Suppressor macrophage treated with lipopolysaccharide for 4 hours (primary cell): Measurements from ENCODE around the gene ATP1A2.

Experiments
- DNase-seq: peaks from one replicate; pipeline ENCODE4 v3.0.0-alpha.2; 2020

ATP1A2 gene

DNA sequence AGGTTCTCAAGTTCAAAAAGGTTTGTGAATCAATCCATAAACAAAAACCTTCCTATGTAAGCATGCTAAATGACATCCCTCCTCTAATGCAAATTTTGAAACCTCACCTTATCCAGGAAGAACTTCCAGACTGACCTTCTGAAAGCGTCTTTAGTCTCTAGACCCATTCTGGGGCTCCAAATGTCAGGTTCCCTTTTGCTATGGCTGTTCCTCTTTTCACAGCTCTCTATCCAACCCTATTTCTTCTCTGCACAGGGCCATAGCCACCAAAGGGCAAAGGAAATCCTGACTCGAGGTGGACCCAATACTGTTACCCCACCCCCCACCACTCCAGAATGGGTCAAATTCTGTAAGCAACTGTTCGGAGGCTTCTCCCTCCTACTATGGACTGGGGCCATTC, 39.2 kb downstream of the ATP1A2 start:
- DNase-seq: peak; percentile 71

DNA sequence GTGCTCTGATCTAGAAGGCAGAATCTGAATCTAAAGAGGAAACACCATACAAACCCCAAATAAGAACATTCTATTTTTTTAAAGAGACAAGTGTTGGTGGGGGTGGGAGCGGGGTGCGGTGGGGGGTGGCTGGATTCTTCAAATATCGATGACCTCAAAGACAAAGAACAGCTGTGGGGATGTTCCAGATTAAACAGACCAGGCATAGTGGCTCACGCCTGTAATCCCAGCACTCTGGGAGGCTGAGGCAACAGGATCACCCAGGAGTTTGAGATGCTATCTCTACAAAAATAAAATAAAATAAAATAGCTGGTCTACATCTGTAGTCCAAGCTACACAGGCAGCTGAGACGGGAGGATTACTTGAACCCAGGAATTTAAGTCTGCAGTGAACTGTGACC, 40.8 kb downstream of the ATP1A2 start:
- DNase-seq: no peak

DNA sequence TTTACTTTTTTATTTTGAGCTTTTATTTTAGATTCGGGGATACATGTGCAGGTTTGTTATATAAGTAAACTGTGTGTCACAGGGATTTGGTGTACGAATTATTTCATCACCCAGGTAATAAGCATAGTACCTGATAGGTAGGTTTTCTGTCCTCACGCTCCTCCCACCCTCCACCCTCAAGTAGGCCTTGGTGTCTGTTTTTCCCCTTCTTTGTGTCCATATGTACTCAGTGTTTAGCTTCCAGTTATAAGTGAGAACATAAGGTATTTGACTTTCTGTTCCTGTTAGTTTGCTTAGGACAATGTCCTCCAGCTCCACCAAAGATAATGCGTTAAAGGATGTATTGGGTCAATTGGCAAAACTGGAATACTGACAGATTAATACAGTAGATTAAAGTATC, 41.6 kb downstream of the ATP1A2 start:
- DNase-seq: no peak

DNA sequence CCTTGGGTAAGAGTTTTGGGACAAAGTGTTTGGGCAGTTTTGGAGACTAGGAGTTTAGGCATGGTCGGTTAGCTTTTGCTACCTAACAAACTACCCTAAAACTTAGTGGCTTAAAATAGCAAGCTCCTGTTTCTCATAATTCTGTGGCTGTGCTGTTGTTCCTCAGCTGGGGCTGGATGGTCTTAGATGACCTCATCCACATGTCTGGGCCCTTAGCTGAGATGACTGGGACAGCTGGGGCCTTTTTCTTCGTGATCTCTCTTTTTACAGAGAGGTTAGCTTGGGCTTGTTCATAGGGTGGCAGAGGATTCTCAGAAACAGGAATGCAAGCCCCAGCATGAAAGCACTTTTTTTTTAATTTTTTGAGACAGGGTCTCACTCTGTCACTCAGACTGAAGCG, 42.5 kb downstream of the ATP1A2 start:
- DNase-seq: no peak

DNA sequence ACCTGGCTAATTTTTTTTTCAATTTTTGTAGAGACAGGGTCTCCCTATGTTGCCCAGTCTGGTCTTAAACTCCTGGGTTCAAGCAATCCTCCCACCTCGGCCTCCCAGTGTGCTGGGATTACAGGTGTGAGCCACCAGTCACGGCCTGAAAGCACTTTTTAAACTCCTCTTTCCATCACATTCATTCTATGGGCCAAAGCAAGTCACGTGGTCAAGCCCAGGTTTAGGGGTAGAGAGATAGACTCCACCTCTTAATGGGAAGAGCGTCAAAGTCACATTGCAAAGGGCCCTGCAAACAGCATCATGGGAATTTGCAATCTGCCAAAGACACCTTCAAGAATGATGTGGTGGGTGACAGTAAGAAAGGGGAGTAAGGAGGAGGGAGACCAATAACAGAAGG, 43.0 kb downstream of the ATP1A2 start:
- DNase-seq: no peak

DNA sequence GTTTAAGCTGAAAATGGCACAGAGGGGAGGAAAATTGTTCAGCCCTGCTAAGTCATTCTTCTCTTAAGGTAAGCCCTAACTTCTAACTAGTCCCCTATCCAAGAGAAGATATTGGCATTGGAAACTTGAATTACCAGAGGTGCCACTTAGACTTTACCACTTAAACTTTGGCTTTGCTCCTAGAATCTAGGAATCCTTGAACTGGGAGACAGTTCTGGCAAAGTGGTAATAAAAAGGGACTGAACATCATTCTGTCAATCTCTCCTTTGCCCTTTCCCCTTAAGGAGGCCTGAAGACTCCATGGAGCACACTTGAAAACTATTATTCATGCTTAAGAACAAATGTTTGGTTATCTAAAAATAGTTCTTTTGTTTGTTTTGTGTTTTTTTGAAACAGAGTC, 44.3 kb downstream of the ATP1A2 start:
- DNase-seq: no peak

DNA sequence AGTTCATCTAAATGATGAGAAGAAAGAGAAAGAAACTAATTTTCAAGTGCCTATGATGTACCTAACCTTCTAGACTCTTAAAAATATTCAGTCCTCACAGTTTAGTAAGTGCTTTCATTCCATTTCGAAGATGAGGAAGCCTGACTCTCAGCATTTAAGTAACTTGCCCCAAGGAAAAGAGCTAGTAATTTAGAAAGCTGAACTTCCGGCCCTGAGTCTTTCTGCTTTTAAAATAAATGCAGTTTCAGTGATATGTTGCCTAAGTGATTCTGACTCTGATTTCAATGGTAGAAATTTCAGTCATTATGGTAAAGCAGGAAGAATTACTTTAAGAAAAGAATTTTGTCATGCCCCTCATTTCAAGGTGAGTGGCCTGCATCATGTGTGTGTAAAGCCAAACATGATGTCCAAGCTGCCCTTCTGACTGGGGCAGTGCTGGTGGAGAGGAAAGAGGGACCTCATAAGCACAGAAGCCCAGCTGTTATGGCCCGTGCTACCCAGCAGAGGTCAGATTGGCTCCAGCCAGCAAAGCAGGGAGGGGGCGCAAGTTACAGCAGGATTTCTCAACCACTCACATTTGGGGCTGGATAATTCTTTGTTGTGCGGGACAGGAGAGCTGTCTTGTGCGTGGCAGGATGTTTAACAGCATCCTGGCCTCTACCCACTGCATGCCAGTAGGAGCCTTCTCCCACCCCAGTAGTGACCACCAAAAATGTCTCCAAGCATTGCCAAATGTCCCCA, 46.6 kb downstream of the ATP1A2 start:
- peak; percentile 54 for DNase-seq

DNA sequence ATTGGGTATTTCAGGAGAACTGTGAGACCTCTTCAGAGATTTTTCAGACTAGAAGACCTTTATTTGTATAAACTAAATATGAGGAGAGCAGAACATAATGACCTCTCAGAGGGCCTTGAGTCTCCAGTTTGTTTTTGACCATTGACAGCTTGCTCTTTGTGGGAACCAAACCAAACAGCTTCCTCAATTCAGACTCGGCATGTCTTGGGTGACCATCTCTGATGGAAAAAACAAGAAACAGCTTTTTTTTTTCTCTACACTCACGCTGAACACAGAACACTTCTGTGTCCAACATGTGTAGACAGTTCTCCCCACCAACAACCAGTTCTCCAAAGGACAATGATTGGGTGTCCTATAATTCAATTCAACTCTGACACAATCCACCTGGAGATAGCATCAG, 47.4 kb downstream of the ATP1A2 start:
- peak; percentile 43 for DNase-seq

DNA sequence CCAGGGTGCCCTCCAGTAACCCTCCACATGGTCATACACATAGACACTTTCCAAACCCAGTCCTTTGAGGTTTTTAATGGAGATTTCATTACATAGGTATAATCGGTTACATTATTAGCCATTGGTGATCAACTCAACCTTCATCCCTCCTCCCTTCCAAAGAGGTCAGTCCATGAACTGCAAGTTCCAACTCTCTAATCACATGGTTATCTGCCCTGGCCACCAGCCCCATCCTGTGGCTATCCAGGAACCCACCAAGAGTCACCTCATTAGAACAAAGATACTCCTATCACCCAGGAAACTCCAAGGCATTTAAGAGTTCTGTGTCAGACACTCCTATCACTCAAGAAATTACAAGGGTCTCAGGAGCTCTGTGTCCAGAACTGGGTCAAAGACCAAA, 48.1 kb downstream of the ATP1A2 start:
- DNase-seq: peak; percentile 42

DNA sequence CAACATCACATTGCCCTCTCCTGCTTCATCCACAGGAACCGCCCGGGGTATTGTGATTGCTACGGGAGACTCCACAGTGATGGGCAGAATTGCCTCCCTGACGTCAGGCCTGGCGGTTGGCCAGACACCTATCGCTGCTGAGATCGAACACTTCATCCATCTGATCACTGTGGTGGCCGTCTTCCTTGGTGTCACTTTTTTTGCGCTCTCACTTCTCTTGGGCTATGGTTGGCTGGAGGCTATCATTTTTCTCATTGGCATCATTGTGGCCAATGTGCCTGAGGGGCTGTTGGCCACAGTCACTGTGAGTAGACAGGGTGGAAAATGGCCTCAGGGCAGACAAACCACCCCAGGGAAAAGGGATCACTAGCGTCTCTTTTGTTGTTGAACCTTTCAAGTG, 48.6 kb downstream of the ATP1A2 start:
- no peak for DNase-seq

DNA sequence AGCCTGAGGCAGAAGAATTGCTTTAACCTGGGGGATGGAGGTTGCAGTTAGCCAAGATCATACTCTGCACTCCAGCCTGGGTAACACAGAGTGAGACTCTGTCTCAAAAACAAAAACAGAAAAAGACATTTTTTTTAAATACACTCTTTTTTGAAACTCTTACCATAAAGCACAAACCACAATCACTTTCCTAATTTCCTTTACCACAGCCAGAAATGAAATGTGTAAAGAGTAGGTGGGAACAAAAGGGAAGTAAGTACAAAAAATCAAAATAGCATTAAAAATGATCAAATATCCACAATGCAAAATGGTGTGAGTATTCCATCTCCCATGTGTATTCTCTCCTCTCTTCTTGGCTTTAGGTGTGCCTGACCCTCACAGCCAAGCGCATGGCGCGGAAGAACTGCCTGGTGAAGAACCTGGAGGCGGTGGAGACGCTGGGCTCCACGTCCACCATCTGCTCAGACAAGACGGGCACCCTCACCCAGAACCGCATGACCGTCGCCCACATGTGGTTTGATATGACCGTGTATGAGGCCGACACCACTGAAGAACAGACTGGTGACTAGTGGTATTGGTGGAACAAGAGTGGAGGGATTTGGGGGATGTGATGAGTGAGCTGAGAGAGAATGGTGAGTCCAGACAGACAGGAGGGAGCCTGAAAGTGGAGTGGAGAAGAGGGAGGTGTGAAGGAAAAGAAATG, 50.8 kb downstream of the ATP1A2 start:
- DNase-seq: peak; percentile 74

DNA sequence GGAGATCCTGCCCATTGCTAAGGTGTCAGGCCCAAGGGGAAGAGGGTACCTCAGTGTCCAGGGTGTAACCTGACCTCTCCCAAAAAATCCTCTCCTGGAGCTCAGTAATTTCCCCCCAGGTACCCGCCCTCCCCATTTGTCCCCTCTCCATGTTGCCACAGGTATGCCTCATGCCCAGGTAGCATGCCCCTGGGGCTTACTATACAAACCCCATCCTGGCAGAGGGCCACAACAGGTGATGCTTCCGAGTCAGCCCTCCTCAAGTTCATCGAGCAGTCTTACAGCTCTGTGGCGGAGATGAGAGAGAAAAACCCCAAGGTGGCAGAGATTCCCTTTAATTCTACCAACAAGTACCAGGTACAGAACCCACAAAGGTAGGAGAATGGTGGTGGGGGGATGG, 51.5 kb downstream of the ATP1A2 start:
- DNase-seq: no peak

DNA sequence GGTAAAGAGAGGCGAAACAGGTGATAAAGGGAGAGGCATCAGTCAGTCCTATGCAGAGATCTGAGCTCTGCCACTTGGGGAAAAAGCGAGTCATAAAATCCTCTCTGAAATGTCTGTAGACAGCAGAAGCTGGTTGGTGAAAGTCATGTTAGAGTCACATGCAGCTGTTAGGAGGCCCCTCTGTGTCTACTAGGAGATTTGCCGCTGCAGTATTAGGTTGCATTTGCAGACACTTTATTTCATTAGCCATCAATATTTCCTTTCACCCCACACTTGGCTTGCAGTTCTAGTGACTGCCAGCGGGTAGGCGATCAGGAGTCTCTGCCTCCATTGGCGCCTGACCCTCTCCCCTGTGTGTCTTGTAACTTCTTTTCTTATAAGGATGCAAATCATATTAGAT, 52.0 kb downstream of the ATP1A2 start:
- DNase-seq: peak; percentile 37

DNA sequence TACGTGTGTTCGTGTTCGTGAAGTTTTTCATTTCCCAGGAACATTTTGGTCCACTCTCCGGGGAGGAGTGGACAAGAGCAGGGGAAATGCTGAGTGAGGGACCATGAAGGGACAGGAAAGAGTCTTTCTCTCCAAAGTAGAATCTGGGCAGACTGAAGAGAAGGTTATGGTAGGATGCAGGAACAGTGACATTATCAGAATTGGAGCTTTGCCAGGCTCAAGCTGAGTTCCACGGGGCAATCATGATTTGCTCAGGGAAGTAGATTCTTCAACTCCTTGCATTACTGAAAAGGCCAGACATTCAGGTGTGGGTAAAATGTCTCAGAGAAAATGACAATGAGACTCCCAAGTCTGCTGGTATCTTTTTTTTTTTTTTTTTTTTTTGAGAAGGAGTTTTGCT, 52.5 kb downstream of the ATP1A2 start:
- no peak for DNase-seq

DNA sequence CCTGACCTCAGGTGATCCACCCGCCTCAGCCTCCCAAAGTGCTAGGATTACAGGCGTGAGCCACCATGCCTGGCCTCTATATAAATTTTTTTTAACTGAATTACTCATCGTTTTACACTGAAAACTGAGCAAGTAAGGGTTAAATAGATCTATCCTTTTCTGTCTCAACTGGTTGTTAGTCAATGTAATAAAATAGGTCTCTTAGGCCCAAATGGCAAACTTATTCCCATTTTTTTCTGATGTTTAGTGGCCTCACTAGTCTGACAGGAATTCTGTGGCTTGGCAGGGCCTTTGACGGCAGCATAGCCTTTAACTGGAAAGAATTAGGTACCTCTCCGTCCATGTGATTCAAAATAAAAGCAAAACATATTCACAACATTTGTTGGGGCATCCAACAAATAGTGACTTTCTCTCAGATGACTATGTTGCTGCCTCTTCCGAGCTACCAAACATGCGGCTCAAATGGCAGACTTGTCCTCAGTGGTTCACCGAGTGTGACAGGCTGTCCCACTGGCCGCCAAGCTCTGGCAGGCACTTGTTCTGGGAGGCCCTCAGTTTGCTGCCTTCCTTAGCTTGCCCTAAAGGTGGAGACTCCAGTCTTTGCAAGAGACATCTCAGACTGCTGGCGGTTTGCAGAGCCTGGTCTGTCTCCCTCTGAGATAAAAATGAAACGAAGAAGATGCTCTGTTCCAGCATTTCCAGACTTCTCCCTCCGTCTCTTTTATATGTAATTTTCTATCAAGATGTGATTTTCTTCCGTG, 53.2 kb downstream of the ATP1A2 start:
- no peak for DNase-seq

DNA sequence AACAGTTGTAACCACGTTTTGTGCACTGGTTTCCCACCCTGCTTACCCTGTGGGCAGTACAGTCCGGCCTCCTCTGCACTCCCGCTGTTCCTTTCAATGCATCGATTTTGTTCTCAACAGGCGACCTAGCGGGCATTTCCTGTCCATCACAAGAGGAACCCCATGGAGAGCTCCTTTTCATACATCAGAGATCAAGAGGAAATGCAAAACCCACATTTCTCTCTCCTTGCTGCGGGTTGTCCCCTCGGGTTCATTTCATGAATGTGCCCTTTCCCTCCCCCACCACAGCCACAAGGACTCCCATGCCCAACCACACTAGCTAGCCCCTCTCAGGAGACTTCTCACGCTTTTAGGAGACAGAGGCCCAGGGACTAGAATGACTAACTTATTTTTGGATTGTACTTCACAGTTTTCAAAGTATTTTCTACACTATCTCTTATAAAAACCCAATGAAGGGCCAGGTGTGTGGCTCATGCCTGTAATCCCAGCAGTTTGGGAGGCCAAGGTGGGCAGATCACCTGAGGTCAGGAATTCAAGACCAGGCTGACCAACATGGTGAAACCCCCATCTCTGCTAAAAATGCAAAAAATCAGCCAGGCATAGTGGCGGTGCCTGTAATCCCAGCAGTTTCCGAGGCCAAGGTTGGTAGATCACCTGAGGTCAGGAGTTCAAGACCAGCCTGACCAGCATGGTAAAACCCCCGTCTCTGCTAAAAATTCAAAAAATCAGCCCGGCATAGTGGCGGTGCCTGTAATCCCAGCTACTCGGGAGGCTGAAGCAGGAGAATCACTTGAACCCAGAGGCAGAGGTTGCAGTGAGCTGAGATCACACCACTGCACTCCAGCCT, 54.2 kb downstream of the ATP1A2 start:
- DNase-seq: no peak

DNA sequence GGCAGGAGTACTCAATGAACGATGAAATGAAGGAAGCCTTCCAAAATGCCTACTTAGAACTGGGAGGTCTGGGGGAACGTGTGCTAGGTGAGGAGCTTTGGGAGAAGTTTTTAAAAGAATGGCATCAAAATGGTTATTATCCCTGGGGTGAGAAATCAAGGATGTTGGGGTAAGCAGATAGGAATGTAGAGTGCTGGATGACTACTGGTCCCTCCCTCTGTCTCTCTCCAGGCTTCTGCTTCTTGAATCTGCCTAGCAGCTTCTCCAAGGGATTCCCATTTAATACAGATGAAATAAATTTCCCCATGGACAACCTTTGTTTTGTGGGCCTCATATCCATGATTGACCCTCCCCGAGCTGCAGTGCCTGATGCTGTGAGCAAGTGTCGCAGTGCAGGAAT, 55.8 kb downstream of the ATP1A2 start:
- DNase-seq: no peak

DNA sequence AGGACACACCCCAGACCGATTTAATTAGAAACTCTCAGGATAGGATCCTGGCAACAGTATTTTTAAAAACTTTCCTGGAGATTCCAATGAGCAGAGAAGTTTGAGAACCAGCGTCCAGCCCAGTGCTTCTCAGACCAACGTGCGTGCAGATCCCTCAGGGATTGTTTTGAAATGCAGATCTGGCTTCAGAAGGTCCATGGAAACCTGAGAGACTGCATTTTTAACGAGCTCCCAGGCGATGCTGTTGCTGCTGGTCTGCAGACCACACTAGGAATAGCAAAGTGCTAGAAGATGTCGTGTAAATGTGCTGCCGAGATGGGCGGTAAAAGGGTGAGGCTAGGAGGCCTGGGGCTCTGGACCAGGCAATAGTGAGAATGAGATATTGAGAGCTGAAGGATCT, 56.4 kb downstream of the ATP1A2 start:
- DNase-seq: no peak

DNA sequence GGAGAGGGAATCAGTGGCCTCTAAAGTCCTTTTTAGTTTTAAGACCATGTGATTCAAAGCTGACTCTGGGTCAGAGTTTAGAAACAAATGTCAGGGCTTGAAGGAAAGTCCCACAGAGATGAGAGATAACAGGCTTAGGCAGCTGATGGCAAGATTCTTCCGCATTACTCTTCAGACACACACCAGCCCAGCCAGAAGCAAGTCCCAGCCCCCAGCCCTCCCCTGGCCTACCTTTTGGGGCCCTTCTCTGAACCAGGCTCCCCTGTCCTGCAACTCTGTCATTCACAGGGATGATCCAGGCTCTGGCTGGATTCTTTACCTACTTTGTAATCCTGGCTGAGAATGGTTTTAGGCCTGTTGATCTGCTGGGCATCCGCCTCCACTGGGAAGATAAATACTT, 61.7 kb downstream of the ATP1A2 start:
- DNase-seq: no peak

DNA sequence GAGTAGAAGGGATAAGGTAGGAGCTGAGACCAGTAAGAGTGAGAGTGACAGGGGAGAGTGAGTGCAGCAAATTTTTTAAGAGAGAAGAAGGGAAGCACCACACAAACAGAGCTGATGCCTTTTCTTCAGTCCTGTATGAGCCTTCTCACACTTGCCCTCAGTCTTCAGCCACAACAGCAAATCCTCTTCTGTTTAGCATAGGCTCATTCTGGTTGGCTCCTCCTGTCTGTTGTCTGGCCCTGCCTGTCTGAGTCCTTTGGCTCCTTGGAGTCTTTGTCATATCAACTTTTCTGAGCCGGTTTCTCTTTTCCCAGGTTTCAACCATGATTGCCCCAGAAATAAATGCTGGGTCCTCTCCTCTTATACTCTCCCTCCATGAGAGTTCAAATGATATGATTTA, 62.1 kb downstream of the ATP1A2 start:
- DNase-seq: no peak

DNA sequence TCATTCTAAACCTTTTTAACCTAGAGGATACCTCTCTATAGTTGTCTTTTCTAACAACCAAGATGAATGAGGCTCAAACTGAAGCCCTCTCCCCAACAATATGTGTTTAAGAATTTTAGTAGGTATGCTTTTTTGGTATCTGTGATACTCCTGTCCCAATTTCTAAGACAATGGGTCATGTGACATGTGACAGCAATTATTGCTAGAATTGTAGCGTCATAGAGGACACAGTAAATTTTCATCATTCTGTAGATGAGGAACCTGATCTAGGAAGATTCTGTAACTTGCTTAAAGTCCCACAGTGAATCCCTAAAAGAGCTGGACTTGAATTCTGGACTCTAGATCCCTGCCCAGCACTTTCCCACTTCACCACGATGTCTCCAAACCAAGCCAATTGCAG, 63.2 kb downstream of the ATP1A2 start:
- DNase-seq: no peak

DNA sequence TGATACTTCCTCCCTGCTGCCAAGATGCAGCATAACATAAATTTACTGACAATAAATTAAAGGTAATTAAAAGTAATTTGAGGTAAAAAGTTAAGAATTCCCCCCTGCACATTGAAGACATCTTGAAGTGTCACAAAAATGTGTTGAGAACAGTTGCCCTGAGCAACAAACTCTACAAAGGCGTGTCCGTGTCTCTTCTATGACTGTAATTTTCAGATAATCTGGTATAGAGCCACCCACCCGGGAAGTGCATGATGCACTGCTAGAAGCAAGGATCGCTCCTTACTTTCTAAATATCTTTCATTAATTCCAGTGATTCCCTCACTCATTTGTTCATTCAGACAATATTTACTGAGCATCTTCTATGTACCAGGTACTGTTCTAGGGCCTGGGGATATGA, 63.8 kb downstream of the ATP1A2 start:
- DNase-seq: no peak

DNA sequence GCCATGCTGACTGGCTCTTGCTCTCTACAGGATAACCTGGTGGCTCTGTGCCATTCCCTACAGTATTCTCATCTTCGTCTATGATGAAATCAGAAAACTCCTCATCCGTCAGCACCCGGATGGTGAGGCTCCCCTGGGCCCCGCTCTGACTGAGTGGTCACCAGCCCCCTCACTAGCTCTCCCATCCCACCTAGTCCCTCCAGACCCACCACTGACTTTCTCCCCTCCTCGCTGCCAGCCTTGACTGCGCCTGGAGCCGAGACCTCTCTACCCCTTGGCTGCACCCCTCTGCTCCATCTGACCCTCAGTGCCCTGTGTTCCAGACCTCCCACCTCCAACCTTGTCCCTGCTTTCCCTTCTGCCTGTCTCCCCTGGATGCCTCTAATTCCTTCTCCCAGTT, 70.7 kb downstream of the ATP1A2 start:
- no peak for DNase-seq
